GM12864 (cell line): ENCODE measurements around the gene ZNF512.
"Not testable (repeated sequence)": the region's sequence is repeated elsewhere in the genome, so short reads cannot be mapped to it uniquely, and the experiment has no call there.

Source experiments
- DNase-seq: peaks from one replicate; pipeline ENCODE4 v3.0.0-alpha.2; 2011; ENCODE audit warnings: low read depth
- H3K4me3 ChIP-seq: 2 replicates; pipeline ENCODE4 v1.5.1; 2011; ENCODE audit warnings: mild to moderate bottlenecking, low read depth, low read length, control low read depth
- TF ChIP-seq, protein P1 (sequence below): IDR thresholded peaks from 2 replicates; pipeline ENCODE4 v1.5.1; 2011; ENCODE audit warnings: low read depth, mild to moderate bottlenecking, moderate library complexity, low read length, control low read depth, inconsistent platforms; ENCODE audit errors: missing control alignments

The ZNF512 gene

DNA sequence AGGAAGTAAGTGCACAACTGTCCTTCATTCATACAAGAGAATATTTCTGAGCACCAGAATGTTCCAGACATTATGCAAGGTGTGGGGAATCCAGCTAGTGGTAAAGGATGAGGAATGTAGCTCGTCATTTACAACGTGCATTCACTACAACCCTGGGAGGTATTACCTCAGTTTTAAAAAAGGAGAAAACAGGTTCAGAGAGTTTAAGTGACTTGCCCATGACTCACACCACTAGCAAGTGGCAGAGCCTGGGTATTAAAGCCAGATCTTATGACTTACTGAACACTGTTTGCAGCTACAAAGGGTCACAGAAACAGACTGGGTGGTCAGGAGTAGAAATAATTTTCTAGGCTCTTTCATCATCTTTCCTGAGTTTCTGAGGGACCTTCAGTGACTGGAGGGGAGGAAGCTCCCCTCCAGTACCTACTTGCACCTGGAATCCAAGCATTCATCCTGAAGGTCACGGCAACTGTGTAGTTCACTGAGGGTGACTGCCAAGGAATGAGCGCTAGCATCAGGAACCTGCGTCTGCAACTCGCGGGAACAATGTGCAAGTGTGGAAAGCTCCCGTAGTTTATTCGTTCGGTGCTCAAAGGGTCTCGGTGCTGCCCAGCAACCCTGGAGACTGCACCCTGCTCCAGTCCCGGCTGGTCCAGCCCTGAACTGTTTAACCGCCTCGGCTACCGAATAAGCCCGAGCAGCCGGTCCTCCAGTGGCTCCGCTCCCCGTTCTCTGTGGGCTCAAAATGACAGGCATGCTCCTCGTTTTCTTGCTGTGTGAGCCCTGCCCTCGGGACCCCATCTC is 45.3 kb downstream of the ZNF512 start:
- H3K4me3 ChIP-seq: peak overlapping the region; percentile 95
- TF ChIP-seq, protein P1, sequence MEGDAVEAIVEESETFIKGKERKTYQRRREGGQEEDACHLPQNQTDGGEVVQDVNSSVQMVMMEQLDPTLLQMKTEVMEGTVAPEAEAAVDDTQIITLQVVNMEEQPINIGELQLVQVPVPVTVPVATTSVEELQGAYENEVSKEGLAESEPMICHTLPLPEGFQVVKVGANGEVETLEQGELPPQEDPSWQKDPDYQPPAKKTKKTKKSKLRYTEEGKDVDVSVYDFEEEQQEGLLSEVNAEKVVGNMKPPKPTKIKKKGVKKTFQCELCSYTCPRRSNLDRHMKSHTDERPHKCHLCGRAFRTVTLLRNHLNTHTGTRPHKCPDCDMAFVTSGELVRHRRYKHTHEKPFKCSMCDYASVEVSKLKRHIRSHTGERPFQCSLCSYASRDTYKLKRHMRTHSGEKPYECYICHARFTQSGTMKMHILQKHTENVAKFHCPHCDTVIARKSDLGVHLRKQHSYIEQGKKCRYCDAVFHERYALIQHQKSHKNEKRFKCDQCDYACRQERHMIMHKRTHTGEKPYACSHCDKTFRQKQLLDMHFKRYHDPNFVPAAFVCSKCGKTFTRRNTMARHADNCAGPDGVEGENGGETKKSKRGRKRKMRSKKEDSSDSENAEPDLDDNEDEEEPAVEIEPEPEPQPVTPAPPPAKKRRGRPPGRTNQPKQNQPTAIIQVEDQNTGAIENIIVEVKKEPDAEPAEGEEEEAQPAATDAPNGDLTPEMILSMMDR: no peak
- no peak for DNase-seq

DNA sequence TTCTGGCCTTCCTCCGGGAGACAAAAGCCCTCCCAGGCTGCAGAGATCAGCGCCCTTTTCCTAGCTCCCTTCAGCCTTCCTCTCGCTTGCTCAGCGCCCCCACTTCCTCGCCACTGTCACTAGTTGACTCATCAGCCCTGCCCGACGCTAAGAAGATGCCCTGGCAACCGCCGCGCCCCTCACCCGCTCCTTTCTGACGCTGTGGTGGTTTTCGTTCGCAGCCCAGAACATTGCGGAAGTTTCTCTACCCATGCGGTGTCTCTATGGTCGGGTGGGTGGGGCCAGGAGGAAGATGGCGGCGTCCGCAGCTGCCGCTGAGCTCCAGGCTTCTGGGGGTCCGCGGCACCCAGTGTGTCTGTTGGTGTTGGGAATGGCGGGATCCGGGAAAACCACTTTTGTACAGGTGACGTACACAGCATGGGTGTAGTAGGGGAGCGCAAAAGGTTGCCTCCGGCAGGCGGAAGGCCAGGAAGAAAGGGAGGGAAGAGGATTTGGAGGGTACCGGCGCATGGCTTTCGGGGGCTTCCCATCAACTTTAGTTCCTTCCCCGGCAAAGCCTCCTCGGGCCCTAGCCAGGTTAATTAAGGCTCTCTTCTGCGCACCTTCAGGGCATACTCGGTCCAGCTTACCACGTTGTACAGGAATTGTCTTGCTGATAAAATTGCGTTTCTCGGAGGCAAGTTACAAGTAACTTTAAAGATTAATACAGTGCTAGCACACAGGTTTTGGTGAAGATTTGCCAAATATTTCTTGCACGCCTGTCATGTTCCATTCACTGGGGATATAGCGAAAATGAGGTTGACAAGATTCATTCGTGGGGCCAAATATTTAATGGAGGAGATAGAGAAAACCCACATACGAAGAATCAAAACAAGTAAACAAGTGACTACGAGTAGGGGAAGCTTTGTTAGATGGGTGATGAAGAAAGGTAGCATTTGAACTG is 46.2 kb downstream of the ZNF512 start, which contains the start of the genes CCDC121 and GPN1:
Gene CCDC121 (minus strand): TSS at position 246 of the 943 bp plus-strand sequence. CDS start 1,213 bp downstream, outside the sequence.
Gene GPN1 (plus strand): TSS at position 284 of the 943 bp plus-strand sequence. CDS start 9 bp downstream, at position 293.
- peak within 1 kb of the TSS; percentile 95 for H3K4me3 ChIP-seq
- TF ChIP-seq, protein P1: no peak
- peak; percentile 78 for DNase-seq

DNA sequence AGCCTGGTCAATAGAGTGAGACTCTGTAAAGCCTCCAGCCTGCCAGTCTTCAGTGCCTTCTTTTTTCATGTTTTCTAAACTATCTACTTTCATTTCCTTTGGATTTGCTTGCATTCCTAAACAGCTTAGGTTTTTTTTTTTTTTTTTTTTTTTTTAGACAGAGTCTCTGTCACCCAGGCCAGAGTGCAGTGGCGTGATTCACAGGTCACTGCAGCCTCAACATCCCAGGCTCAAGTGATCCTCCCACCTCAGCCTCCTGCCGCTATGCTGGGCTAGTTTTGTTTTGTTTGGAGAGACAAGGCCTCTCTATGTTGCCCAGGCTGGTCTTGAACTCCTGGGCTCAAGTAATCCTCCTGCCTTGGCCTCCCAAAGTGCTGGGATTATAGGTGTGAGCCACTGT is 47.4 kb downstream of the ZNF512 start:
- not testable (repeated sequence) for DNase-seq, H3K4me3 ChIP-seq

DNA sequence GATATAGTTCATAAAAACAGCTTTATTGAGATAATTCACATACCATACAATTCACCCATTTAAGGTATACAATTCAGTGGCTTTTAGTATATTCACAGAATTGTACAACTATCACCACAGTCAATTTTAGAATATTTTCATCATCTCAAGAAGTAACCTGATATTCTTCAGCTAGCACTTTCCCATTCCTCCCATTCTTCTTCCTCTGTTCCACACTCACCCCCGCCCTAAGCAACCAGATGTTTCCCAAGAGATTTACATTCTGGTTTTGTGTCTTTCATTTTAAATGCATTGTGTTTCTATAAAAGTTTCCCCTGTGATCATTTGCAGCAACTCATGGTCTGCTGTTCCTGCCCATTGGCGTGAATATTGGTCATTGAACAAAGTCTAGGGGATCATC is 51.4 kb downstream of the ZNF512 start:
- DNase-seq: no peak
- no peak overlapping the region for H3K4me3 ChIP-seq
- TF ChIP-seq, protein P1: no peak

DNA sequence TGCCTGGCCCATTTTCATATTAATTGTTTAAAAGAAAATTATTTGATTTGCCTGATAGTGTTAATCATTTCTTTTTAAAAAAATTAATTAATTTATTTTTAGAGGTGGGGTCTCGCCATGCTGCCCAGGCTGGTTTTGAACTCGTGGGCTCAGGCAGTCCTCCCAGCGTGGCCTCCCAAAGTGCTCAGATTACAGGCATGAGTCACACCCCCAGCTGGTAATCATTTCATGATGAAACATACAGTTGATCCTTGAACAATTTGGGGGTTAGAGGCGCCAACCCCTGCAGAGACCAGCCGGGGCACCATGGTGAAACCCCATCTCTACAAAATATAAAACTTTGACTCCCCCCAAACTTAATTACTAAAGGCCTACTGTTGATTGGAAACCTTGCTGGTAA is 53.9 kb downstream of the ZNF512 start:
- no peak for DNase-seq
- TF ChIP-seq, protein P1: no peak
- H3K4me3 ChIP-seq: no peak overlapping the region

DNA sequence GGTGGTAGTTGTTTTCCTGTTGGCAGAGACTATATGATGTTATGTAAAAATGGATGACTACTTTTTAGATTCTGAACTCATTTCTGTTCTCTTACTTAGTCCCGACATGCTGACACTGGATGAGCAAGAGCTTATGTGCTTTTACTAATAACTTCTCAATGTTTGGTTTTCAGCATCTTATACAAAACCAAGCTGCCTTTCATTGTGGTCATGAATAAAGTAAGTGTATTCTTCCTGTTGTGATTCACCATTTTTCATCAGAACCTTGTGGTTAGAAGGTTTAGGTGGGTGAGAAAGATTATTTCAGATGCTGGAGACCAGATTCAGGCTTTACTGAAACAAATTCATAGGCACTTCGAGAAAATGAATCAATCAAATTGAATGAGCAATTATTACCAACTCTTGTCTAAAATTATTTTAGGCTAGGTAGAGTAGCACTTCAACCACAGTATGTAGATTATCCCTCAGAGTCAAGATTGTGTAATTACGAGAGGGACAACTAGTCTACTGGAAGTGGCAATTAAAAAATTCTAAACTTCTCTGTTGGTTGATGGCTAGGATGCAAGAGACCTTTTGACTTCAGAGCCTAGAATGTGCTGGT is 55.3 kb downstream of the ZNF512 start:
- TF ChIP-seq, protein P1: no peak
- H3K4me3 ChIP-seq: no peak overlapping the region
- no peak for DNase-seq

DNA sequence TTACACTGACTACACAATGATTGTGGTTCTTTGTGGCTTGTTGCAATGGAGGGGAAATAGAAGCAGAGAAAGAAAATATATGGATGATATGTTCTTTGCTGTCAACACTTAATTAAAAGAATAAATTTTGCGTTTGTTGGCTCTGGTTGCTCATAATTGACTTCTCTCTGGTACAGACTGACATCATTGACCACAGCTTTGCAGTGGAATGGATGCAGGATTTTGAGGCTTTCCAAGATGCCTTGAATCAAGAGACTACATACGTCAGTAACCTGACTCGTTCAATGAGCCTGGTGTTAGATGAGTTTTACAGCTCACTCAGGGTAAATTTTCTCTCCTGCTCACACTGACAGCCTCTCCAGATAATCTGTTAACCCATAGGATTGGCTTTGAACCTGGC is 55.9 kb downstream of the ZNF512 start:
- TF ChIP-seq, protein P1: no peak
- DNase-seq: no peak
- H3K4me3 ChIP-seq: no peak overlapping the region
